Measurements from ENCODE around the gene SBF2.
"Not testable (repeated sequence)": the region's sequence is repeated elsewhere in the genome, so short reads cannot be mapped to it uniquely, and the experiment has no call there.

Gene SBF2

DNA sequence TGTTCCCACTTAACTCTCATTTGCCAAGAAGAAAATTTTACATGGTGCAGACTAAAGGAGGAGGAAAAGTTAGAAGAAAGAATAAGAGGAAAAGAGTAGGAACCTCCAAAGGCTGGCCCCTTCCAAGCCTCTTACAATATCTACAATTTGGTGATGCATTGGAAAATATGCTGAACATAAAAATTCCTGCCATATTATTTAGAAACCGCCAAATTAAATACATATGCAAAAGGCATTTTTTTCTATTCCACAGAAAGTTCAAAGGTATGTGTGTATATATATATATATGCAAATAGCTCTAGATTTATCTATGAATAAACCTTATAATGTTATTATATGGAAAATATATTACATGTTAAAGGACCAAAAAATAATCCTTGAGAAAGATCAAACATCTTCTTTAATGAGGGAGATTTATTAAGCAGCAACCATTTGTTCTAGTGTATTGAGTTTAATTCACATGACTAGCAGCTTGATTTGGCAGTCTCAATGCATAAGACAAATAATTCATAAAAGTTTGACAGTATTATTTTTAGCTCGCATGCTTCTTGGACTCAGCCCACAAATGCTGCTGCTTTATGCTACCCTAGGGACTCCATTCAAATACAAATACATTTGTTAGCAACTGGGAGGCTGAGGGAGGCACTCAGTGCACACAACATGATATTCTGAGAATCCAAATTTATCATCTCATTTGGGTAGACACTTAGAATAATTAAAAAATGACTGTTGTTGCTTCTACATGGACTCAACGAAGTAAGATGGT is 184.9 kb downstream of the SBF2 start:
- no peak for DNase-seq

DNA sequence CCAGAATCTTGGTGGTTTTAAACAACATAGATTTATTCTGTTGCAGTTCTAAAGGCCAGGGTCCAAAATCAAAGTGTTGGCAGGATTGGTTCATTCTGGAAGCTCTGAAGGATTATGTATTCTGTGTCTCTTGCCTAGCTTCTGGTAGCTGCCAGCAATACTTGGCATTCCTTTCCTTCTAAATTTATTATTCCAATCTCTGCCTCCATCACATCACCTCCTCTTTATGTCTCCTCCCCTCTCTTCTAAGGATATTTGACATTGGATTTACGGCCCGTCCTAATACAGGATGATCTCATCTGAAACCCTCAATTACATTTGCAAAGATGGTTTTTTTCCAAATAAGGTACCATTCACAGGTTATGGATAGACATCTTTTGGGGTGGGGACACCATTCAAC is 186.5 kb downstream of the SBF2 start:
- no peak for DNase-seq

DNA sequence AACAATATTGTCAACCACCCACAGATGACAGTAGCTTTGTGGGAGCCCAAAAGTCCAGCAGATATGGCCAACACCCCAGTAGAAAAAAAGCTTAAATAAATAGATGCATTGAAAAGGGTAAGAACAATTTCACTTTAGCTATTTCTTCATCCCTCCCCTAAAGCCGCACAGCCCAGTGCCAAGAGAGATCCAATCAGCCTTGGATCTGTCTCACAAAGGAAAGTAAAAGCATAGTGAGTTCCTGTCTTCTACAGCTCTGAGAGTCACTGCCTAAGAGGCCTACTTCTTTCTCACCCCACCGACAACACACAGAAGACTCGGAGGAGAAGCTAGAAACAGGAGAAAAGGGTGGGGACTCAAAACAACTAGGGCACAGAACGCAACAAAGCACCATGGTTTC is 196.4 kb downstream of the SBF2 start:
- DNase-seq = no peak

DNA sequence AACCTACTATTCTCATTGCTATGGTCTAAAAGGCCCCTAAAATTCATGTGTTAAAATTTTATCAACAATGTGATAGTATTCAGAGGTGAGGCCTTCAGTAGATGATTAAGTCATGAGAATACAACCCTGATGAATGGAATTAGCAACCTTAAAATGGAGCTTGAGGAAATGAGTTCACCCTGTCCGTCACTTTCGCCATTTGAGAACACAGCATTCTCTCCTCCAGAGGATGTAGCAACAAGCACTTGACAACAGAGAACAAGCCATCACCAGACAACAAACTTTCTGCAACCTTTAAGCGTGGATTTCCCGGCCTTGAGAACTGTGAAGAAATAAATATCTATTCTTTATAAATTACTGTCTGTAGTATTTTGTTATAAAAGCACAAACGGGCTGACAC is 197.0 kb downstream of the SBF2 start:
- no peak for DNase-seq

DNA sequence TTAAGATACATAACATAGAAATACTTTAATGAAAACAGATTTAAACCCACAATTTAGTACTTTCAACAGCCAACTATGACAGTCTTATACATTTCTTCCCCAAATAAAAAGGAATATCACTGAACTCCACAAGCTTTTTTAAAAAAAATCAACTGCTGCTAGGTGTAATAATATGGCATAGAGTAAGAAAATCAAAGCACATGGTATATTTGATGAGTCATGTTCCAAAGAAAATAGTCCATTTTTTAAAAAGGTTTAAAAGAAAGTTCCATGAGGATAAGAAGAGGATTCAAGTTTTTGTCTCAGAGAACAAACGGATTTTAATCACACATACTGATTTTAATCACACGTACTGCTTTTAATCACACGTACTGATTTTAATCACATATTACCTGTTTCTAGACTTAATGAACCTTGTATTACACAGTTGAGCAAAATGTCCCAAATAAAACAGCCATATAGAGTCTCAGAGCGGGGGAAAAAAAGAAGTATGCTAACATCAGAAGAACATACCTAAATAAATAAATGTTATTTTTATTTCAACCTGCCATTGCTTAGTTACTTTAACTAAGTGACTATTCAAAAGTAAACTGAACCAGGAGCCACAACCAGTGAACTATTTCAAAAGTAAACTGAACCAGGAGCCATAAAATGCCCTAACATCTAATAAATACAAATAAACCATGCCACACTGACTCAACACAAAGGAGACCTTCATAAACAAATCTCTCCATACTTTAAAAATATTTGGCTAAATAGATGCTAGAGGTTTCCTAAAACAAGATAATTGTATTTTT is 198.4 kb downstream of the SBF2 start:
- DNase-seq = no peak

DNA sequence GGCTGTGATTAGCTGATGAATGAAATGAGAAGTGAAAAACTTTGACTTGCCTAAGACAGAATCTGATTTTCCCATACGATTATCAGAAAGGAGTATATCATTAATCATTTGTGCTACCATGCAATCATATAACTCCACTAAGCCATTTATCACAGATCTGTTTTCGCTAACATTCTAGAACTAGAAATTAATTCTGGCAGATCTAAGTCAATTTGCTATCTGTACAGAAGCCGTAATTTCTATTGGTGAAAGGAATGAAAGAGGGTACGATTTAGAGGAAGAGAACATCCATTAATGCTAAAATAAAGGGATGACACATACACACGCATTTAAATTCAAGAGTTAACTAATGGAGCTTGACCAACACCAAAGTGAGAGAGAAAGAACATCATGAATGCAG is 201.6 kb downstream of the SBF2 start:
- DNase-seq = no peak

DNA sequence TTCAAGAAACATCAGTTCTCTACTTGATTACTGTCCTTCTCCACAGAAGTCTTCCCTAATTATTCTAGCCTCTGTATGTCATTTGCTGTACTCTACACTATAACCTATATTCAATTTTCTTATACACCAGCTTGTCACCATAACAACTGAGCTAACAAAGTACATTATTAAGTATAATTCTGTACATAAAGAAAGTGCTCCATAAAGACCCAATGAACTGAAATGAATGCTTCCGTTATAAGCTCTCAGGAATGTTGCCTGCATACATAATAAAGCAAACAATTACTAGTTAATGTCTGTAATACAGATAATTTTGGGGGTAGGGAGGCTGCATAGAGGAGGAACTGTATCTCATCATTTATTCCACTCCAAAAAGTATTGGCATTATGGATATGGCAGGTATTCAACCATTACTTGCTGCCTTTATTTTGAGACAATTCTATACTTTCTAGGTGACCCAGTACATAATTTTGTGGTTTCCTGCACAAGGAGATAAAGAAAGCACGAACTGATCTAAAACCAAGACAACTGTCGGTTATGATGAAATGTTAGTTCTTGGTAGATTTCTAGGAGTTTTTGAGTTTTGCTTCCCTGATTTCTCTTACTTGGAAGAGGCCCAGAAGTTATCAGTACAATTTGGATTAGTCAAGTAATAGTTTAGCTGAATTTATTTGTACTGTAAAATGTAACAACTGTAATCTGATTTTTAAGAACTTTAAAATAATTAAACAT is 202.5 kb downstream of the SBF2 start:
- no peak for DNase-seq

DNA sequence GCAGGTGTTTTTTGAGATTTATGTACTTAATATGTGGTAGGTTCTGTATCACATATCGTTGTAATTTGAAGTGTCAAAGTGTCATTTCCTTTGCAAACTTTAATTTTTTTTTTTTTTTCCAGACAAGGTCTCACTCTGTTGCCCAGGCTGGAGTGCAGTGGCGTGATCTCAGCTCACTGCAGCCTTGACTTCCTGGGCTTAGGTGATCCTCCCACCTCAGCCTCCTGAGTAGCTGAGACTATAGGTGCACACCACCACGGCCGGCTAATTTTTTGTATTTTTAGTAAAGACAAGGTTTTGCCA is 206.1 kb downstream of the SBF2 start:
- DNase-seq = not testable (repeated sequence)

DNA sequence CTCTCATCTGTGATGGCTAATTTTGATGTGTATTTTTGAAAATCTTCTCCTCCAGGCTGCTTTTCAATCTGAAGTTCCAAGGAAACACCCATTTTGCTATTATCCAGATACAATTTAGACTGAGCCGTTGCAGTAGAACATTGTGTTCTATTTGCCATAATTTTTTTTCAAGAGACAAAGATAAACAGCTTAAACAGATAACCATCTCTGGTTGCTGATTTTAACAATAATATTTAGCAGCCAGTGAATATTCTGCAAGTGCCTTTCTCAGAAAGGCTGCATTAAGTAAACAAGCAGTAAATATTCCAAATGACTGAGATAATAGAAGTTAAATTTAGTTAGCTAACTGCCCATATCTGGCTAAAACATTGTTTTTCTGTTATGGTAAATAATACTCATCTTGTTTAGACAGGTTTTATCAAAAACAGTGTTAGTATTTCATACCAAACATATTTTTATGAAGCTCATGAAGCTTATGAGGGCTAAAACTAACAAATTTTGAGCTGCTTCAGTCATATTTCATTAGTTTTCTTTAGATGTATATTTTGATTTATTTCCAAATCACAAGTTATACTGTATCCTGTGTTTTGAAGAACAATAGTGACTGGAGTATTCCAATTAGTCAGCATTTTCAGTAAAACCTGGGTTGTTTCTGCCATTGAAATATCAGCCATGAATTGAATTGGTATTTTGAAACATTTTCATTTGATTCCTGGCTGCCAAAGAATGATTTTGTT is 206.7 kb downstream of the SBF2 start:
- no peak for DNase-seq

DNA sequence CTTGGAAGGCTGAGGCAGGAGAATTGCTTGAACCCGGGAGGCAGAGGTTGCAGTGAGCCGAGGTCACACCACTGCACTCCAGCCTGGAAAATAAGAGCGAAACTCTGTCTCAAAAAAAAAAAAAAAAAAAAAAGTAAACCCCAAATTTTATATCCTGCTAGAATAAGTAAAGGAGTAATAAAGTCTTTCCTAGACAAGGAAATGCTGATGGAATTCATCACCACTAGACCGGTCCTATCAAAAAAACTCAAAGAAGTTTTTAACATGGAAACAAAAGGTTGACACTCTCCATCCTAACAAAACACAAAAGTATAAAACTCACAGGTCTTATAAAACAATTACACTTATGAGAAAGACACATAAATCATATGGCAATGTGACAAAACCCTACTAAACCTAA is 213.9 kb downstream of the SBF2 start:
- DNase-seq = no peak

DNA sequence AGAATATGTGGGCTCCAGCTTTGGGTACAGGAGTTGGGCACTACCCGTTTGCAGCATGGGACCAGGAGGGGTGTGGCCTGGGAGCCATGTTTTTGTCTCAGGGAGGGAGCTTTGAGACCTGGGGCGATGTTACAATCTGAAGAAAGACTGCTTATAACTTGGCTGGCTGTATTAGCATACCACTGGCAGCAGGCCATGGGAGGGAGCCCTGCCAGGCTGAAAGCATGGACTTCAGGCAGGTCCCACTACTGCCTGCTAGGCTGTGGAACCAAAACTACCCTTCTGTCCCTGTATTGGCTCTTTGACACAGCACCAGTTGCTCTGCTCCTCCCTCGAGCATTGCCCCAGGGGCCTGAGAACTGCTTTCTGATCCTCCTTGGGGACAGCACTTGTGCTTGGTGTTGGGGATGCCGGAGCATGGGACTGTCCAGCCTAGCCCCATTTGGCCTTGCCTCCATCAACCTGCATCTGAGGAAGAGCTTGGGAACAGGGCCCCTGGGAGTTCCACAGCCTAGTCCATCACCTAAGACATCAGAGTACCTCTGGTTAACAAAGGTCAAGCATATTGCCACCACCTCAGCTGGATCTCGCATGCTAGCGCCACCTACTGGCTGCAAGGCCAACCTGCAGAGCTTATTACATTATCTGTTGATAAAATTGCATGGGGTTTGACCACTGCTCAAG is 217.4 kb downstream of the SBF2 start:
- DNase-seq = peak; percentile 2

DNA sequence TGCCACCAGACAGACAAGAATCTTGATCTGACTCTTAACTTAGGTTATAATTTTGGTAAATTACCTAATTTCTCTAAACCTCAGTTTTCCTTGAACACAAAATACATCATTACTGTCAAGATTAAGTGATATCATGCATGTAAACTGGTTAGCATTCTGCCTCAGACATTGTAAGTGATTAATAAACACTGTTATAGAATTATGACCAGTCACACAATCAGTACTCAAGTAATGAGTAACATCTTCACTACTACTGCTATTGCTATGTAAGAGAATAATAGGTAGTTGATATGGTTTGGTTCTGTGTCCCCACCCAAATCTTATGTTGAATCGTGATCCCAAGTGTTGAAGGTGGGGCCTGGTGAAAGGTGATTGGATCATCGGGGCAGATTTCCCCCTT is 218.9 kb downstream of the SBF2 start:
- DNase-seq = no peak

DNA sequence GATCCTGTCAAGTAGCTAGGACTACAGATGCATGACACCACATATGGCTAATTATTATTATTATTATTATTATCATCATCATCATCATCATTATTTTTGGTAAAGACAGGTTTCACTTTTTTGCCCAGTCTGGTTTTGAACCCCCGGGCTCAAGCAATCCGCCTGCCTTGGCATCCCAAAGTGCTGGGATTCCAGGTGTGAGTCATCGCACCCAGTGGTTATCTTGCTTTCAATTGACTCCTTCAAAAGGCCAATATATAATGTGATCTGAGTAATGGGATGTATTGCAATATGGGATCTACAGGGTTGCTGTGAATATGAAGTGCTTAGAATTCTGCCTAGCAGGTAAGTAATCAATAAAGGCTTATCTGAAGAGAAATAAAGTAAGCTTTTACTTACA is 221.2 kb downstream of the SBF2 start:
- DNase-seq = no peak

DNA sequence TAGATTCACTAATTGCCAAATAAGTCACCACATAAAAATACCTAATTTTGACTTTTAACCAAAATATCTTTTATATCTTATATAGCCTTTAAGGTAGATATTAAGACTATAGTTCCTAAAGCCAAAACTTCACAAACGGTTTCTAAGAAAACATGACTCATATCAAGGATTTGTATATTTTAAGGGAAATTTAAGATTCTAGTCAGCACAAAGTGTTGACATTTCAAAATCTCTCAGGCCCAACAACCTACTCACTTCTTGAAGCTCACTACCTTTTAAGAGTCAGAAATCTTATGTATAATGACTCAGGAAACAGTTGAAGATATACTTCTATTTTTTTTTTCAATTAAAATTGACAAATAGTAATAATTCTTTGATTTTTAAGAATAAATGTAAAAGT is 221.9 kb downstream of the SBF2 start:
- DNase-seq = no peak

DNA sequence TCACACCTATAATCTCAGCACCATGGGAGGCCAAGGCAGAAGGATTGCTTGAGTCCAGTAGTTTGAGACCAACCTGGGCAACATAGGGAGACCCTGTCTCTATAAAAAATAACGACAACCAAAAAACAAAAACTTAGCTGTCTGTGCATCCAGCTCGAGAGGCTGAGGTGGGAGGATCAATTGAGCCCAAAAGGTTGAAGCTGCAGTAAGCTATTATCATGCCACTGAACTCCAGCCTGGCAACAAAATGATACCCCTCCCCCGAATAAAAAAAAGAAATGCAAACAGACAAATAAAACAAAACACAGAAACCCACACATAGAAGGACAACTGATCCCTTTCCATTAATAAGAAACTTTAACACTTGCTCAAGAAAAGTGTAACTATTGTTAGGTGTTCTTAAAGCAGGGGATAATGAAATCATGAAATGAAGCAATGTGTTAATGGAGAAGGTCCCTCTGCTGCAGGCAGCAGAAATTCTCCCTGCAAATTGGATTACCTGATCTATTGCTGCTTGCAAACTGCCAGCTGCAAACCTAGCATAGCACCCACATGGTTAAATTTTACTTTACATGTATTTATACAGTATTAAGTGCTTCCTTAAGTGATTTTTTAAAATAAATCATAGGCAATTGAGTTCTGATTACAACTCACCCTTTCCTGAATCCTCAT is 226.3 kb downstream of the SBF2 start:
- DNase-seq = no peak

DNA sequence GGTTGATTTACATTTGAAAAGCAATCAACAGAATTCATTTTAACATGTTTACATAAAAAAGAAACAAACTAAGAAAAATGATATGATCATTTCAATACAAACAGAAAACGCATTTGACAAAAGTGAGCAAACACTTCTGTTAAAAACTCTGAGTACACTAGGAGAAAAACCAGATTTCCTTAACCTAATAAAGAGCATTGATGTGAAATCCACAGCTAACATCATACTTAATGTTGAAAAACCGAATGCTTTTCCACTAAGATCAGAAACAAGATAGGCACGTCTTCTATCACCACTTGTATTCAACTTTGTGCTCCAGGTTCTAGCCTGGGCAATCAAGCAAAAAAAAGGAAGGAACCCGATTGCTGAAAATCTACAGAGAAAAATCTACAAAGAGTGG is 227.6 kb downstream of the SBF2 start:
- DNase-seq = no peak

DNA sequence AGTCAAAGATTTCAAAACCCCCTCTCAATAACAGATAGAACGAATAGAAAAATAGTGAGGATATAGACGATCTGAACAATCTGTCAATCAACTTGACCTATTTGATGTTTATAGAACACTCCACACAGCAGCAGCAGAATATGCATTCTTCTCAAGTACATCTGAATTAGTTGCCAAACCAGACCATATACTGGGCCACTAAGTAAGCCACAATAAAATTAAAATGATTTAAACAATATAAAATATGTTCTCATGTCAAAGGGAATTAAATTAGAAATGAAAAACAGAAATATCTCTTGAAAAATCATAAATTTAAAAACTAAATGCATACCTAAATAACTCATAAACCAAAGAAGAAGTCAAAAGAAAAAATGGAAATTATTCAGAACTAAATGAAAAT is 229.2 kb downstream of the SBF2 start:
- DNase-seq = no peak

DNA sequence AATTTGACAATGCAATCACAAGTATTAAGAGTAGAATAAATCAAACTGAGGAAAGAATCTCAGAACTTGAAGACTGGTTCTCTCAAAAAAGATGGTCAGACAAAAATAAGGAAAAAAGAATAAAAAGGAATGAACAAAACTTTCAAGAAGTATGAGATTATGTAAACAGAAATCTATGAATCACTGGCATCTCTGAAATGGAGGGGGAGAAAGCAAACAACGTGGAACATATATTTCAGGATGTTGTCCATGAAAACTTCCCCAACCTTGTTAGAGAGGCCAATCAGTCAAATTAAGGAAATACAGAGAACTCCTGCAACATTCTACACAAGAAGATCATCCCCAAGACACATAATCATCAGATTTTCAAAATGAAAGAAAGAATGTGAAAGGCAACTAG is 235.7 kb downstream of the SBF2 start:
- no peak for DNase-seq

DNA sequence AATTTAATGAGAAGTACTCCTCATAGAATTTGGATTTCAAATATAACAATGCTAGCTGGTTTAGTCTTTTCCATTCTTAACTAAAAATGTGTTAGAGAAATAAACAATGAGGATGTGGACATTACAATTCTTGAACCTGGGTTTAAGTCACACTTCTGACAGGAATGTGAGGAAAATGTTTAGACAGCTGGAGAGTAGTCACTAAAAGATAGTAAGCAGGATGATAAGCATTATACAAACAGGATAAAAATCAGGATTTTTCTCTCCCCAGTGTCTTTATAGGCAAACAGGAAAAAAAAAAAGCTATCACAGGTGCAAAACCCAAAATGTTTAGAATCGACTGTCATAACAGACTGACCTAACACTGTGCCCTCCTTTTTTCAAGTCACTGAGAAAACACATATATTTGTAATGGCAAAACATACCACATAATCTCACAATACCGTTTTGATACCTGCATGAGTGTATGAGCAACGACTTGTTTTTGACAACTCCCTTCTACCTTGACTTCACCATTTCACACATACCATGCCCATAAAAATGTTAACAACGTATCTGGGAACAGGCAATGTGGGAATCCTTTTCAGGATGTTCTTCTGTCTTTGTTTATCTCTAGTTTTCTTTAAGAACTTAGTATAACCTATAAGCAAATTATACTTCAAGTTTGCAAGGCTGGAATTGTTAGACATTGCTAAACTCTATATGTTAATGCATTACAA is 242.0 kb downstream of the SBF2 start:
- no peak for DNase-seq

DNA sequence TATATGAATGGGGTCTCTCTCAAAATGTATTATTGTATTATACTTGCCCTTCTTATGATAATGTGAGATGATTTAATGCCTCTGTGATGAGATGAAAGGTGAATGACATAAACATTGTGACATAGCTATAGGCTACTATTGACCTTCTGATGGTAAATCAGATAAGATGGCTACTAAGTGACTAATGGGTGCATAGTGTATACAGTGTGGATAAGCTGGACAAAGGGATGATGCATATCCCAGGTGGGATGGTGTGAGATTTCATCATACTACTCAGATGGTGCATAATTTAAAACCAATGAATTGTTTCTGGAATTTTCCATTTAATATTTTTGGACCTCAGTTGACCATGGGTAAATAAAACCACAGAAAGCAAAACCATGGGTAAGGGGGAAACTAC is 243.5 kb downstream of the SBF2 start:
- DNase-seq = no peak

DNA sequence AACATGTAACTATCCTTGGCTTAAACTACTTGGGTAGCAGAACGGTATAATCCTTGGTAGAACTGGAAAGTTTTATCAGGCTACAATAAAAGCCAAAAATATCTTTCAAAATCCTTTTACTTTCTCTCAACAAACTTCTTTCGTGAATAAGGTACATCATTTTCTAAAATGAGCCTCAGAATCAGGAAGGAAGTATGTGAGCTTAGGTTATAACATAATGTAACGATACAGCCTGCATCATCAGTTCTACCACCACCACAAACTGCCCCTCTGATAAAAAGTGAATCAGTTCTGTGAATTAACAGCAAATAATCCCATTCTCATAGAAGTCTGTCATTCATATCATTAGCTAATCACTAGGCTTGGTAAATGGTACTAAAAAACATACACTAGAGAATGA is 244.3 kb downstream of the SBF2 start:
- DNase-seq = no peak

DNA sequence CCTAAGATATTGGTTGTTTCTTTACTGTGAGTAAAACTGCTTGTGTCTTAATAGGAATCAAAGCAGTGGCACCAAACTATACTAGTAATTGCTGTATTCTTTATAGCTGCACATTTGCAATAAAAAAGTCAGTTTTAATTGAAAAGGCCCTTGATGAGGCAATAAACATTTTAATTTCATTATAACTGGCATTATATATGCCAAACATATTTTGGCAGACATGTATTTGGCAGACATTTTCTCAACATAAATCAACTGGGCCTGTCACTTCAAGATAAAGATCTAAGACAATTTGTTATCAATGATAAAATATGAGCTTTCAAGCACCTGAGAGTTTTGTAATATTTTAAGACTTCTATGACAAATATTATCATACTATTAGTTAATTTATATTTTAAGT is 245.7 kb downstream of the SBF2 start:
- DNase-seq = no peak

Measured in NCI-H748 treated with DMSO at 0.1 percent for 48 hours (cell line).